Measurements from ENCODE around the gene AP5Z1.

Gene AP5Z1

GRCh38 chr7:4775250-4775847 is at the start of gene AP5Z1:
Gene AP5Z1 (plus strand): TSS chr7:4775623. CDS start chr7:4775716, 93 bp downstream.
- DNase-seq = peak; percentile 70 to 88

- no peak for DNase-seq
Measured at GRCh38 chr7:4725850-4726450, 49.5 kb upstream of the AP5Z1 start.

GRCh38 chr7:4726566-4726965 is 48.9 kb upstream of the AP5Z1 start:
- no peak for DNase-seq

GRCh38 chr7:4727914-4728705 is 47.3 kb upstream of the AP5Z1 start:
- DNase-seq = no peak

GRCh38 chr7:4729266-4729665 is 46.2 kb upstream of the AP5Z1 start:
- DNase-seq = no peak

GRCh38 chr7:4730276-4730675 is 45.1 kb upstream of the AP5Z1 start:
- DNase-seq = no peak

GRCh38 chr7:4730971-4731370 is 44.5 kb upstream of the AP5Z1 start:
- no peak for DNase-seq

- DNase-seq = no peak
Measured at GRCh38 chr7:4731803-4732202, 43.6 kb upstream of the AP5Z1 start.

GRCh38 chr7:4733936-4734528 is 41.4 kb upstream of the AP5Z1 start:
- no peak for DNase-seq

GRCh38 chr7:4734587-4735345 is 40.7 kb upstream of the AP5Z1 start:
- DNase-seq = no peak

- no peak for DNase-seq
Measured at GRCh38 chr7:4737300-4737699, 38.1 kb upstream of the AP5Z1 start.

GRCh38 chr7:4738711-4739527 is 36.5 kb upstream of the AP5Z1 start:
- no peak for DNase-seq

GRCh38 chr7:4739528-4739992 is 35.9 kb upstream of the AP5Z1 start:
- DNase-seq = no peak

GRCh38 chr7:4740796-4741195 is 34.6 kb upstream of the AP5Z1 start:
- no peak for DNase-seq

GRCh38 chr7:4742051-4742573 is 33.3 kb upstream of the AP5Z1 start:
- no peak for DNase-seq

GRCh38 chr7:4742852-4743251 is 32.6 kb upstream of the AP5Z1 start:
- DNase-seq = no peak

GRCh38 chr7:4744391-4745264 is 30.8 kb upstream of the AP5Z1 start:
- DNase-seq = peak; percentile 32 to 75

GRCh38 chr7:4745265-4745919 is 30.0 kb upstream of the AP5Z1 start:
- no peak for DNase-seq

- no peak for DNase-seq
Measured at GRCh38 chr7:4745971-4746919, 29.2 kb upstream of the AP5Z1 start.
